ENCODE data around the gene C19orf67.

GRCh38 chr19:14033946-14034345 is 51.6 kb downstream of the C19orf67 start:
- TF ChIP-seq CTCF (IDR thresholded peaks at IDR 0.05) (no peak), POLR2A (IDR thresholded peaks at IDR 0.05) (no peak), POLR2AphosphoS5 (IDR thresholded peaks at IDR 0.05) (no peak)
